GM19239 (cell line): Measurements from ENCODE around the gene YEATS4.

Source experiments
- DNase-seq: peaks from one replicate; pipeline ENCODE4 v3.0.0; 2011; ENCODE audit warnings: low spot score; ENCODE audit not compliant: insufficient read length
- FAIRE-seq: peaks from 2 replicates; lab custom pipeline; 2011; peaks lifted over from hg19 to GRCh38; lab: Jason Lieb, UNC

Gene YEATS4

DNA sequence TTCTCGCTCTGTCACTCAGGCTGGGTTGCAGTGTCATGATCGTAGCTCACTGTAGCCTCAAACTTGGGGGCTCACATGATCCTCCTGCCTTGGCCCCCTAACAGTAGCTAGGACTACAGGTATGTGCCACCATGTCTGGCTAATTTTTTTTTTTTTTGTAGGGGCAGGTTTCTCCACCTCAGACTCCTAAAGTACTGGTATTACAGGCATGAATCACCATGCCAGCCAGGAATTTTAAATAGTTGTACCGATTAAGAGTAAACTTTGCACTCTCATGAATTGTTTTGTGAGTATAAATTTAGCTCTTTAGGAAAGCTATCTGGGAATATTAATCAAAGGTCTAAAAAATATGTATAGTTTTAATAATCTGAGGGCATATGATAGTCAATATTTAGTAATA is 25.5 kb downstream of the YEATS4 start:
- DNase-seq (no peak), FAIRE-seq (no peak)

DNA sequence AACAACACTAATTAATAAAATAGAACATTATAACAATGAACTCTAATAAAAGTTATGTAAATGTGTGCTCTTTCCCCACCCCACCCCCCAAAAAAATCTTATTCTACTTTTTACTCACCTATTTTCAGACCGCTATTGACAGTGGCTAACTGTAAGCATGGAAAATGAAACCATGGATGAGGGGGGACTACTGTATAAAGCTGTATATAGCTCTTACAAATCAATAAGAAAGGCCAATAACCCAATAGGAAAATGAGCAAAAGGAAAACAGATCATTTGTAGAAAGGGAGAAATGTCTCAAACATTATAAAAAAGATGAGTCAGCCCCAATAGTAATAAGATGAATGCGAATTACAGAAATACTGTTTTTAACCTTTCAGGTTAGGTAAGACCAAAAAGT is 27.4 kb downstream of the YEATS4 start:
- no peak for FAIRE-seq

DNA sequence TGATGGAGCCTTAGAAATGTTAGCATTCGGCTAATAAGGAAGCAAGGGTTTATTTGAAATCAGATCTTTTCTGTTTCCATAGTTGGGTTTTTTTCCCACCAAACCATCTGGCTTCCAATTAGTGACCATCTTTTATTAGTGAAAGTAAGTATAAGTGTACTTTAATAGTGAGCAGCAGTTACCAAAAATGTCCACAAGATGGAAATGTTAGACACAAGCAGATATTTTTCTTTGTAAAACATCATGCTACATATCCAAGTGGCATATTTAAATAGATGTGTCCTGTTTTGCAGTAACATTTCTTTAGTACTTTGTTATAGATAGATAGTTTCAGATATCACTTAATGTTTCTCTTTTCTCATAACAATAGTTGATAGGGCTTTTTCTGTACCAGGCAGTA is 28.8 kb downstream of the YEATS4 start:
- FAIRE-seq (peak; percentile 56), DNase-seq (no peak)

More for the DNA sequence above, 27.4 kb downstream of the YEATS4 start:
- no peak for DNase-seq

DNA sequence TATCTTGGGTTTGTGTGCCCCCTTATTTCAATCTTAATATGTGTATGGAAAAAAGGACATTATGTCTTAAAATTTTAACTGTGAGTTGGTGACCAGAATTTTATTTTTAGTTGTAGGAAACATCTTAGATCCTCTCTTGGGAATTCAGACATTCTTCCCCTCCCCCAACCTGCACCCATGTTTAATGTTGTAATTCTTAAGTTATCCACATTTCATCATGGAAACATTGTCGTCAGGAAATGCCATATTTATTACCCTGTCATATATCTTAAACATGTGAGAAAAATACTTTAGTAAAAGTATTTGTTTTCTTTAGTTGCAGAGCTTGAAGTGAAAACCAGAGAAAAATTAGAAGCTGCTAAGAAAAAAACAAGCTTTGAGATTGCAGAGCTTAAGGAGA is 30.3 kb downstream of the YEATS4 start:
- DNase-seq (no peak), FAIRE-seq (no peak)

DNA sequence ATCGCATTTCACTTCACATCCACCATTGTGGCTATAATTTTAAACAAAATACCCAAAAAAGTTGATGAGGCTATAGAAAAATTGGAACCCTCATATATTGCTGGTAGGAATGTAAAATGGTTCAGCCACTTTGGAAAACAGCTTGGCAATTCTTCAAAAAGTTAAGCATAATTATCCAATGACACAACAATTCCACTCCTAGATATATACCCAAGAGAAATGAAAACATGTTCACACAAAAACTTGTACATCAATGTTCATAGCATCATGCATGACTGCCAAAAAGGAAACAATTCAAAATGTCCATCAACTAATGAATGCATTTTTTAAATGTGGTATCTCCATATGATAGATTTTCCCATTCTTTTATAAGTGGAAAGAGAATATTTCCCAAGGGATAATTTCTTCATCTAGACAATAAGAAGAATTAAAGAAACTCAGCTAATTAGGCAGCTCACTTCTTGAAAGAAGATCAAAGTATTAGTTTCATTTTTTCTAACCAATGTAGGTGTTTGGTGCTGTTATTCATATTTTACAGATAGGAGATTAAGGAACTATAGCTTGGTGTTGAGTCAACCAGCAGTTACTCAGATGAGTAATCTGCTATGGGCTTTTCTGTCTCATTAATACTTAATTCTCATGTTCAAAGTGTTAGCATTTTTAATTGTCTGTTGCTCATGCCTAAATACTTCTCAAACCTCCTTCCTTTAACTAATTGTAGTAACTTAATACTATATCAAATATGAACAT is 32.8 kb downstream of the YEATS4 start:
- FAIRE-seq (no peak), DNase-seq (no peak)

DNA sequence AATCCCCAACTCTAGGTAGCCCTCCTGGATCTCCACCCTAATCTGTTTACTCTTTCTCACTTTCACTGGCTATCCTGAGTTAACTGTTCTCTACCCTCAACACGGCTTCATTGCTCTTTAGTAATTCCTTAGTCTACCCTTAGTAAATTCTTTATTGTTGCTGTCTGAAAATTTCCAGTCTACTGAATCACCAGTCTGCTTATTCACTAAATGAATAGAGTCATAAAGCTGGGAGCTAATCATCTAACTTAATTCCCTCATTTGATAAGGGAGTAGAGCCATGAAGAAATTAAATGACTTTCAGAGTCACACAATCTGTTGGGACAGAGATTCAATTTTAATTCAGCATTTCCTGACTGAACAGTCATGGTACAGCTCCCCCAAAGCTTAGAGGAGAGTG is 36.5 kb downstream of the YEATS4 start:
- peak; percentile 37 for FAIRE-seq

DNA sequence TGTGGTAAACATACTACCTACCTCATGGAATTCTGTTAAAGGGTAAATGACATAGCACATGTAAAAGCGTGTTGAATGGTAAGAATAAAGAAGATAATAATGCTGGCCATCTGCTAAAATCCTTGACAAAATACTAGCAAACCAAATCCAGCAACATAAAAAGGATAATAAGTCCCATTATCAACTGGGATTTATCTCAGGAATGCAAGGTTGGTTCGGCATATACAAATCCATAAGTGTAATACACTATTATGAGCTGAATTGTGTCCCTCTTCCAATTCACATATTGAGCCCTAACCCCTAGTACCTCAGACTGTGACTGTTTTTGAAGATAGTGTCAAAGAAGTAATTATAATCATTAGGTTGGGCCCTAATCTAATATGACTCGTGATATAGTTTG is 37.4 kb downstream of the YEATS4 start:
- FAIRE-seq = no peak
- DNase-seq = no peak

More for the DNA sequence above, 36.5 kb downstream of the YEATS4 start:
- DNase-seq = no peak

DNA sequence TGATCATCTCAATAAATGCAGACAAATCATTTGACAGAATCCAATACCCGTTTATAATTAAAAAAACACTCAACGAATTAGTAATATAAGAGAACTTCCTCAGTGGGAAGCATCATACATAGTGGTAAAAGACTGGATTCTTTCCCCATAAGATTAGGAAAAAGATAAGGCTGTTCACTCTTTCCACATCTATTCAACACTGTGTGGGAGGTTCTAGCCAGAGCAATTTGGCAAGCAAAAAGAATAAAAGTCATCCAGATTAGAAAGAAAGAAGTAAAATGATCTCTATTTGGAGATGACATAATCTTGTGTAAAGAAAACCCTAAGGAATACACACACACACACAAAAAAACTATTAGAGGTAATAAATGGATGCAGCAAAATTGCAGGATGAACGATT is 38.4 kb downstream of the YEATS4 start:
- DNase-seq = no peak
- no peak for FAIRE-seq

DNA sequence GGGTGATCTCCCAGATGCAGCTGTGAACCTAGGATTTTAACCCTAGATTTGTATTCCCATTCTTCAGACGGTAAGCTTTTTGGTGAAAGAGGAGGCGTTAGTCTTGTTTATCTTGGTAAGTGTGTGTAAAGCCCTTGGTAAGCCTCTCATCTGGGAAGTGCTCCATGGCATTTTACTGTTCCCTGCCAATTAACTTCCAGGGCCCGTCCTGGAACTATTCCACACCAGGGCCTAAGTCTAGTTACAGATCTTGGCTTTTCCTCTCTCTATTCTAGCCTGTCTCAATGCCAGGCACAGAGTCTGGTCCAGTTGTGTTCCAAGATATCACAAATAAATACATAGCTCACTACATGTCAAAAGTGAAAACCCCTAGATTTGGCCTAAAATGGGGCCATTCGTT is 42.4 kb downstream of the YEATS4 start:
- DNase-seq (no peak), FAIRE-seq (no peak)

DNA sequence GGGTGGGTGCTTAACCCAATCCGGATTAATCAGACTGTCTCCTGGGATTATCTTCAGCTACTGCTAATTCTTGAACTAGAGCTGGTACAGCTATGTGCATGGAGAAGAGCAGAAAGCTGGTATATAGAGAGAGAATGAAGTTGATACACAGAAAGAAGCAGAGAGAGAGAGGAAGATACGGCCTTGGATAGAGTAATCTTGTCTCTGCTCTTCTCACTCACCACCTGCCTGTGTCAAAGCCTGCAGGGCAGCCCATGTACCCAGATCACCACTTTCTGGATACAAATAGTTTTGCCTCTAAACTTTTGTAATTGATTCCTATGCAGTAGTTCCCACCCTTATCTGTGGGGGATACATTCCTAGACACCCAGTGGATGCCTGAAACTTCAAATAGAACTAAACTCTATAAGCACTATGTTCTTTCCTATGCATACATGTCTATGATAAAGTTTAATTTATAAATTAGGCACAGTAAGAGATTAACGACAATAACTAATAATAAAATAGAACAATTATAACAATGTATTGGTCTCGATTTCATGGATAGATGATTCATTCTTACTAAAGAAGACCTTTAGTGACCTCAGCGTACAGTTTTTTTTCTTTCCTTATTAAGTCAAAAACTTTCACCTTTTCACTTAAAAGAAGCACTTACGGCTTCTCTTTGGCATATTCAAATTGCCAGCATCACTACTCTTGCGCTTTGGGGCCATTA is 45.5 kb downstream of the YEATS4 start:
- no peak for DNase-seq
- FAIRE-seq = no peak

DNA sequence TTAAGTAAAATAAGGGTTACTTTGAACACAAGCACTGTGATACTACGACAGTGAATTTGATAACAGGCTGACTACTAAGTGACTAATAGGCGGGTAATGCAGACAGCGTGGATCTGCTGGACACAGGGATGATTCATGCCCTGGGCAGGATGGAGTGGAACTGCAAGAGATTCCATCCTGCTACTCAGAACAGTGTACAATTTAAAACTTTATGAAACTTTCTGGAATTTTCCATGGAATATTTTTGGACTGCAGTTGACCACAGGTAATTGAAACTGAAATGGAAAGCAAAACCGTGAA is 46.0 kb downstream of the YEATS4 start:
- DNase-seq (no peak), FAIRE-seq (no peak)

DNA sequence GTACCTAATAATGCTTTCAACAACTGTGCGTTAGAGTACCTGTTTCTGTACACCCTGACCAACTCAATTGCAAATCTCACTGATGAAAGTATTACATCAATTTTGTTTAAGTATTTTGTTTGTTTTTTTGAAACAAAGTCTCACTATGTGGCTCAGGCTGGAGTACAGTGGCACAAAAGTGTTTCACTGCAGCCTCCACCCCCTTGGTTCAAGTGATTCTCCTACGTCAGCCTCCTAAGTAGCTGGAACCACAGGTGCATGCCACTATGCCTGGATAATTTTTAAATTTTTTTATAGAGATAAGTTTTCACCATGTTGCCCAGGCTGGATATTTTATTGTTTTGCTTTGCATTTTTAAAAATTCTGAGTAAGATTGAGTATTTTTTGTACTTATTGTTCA is 46.7 kb downstream of the YEATS4 start:
- DNase-seq = no peak
- no peak for FAIRE-seq

DNA sequence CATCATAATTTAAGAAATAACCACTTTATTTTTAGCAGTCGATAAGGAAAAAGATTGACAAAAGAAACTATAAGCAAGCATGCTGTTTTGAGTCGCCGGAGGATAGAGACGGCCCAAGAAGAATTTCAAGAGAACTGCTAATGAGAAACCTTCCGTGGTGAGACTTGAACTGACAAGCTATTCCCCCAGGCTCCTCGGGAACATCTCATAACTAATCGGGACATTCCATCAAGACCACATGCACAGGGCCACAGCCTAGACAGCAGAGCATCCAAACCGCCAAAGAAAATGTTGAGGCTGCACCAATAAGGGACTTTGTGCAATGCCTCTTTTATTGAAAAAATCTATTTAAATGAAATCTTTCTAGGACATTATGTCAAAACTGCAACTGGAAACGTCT is 51.0 kb downstream of the YEATS4 start:
- FAIRE-seq (no peak), DNase-seq (no peak)

DNA sequence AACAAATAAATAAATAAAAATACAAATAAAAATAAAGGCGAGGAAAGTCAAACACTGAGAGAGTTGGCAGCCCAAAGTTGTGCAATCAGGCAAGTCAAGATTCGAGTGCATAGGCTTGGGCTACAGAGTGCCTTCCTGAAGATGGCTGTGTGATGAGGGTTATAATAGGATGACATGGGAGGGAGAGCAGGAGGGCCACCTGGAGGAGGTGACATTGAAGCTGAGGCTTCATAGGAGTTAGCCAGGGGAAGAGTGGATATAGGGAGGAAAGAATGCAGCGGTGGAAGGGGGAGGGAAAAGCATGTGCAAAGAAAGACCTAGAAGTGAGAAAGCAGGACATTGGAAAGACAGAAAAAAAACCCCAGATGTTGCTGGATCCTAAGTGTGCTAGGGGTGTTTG is 53.1 kb downstream of the YEATS4 start:
- no peak for FAIRE-seq
- no peak for DNase-seq

DNA sequence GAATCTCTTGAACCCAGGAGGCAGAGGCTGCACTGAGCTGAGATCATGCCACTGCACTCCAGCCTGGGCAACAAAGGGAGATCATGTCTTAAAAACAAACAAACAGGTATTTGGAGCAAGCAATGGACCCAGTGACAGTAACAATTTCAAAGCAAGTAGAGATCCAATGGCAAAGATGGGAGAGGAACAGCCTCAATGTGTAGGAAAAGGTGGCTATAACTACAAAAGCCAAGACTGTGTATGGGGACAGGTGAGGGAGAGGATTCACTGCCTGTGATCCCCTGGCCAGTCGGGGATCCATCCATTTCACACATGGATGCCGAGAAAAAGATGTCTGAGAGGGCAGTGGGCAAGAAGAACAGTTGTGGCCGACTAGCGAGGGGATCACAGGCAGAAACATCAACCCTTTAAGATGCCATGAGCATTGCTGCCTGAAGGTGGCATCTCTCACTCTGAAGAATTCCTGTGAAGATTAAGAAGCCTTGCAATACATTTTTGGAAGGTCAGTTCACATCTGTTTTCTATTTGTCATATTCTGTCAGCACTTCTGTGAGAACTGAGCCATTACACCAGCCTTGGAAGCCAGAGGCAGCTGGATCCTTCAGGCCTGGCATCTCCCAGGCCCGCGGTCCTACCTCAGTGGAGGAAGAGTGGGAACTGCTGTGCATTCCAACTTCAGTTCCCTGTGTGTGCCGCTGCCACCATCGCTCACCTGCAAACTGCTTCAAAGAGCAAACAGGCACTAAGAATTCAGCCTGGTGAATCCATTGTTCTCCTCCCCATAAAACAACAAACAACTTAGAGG is 56.1 kb downstream of the YEATS4 start:
- no peak for FAIRE-seq
- DNase-seq = no peak

DNA sequence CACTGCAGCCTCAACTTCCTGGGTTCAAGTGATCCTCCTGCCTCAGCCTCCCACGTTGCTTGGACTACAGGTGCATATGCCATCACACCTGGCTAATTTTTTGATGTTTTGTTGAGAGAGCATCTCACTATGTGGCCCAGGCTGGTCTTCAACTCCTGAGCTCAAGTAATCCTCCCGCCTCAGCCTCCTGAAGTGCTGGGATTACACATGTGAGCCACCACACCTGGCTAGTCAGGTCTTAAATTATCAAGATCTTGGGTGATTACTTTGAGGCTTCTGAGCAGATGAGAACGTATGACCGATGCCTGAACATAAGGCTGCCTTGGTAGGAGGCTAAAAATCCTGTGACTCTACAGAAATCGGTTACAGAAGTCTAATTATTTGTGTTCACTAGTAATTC is 57.7 kb downstream of the YEATS4 start:
- DNase-seq (no peak), FAIRE-seq (no peak)

DNA sequence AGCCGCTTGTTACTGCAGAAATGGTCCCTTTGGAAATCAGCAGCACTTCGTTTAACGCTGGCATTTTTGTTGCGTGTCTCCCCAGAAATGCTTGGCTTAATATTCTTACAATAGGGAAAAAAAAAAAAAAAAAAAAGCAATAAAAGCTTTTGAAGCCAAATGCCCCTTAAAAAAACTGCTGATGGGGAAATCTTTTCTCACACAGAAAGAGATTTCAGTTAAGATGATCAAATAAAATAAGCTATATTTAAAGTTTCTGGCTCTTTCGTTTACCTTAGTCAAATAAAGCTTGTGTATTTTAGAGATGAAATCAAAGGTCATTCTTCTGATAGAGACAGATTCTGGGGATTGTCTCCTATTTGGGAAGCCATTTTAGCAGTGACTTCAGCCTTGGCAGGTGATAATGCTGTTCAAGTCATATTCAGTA is 58.2 kb downstream of the YEATS4 start:
- DNase-seq (no peak), FAIRE-seq (no peak)

DNA sequence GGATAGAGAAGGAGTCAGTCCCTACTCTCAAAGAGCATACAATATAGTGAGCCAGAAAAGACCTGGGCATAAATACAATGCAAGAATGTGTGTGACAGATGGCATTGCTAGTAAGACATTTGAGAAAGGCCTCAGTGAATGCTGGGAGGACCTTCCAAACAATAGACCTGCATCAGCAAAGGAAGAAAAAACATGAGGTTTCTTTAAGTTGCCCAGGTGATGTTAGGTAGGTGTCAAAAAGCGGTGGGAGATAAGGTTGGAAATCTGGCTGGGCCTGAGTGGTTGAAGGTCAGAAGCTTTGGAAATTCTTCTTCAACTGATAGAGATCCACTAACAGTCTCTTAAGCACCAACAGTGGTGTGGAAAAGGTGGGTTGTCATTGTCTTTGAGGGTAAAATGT is 60.2 kb downstream of the YEATS4 start:
- DNase-seq (no peak), FAIRE-seq (no peak)

DNA sequence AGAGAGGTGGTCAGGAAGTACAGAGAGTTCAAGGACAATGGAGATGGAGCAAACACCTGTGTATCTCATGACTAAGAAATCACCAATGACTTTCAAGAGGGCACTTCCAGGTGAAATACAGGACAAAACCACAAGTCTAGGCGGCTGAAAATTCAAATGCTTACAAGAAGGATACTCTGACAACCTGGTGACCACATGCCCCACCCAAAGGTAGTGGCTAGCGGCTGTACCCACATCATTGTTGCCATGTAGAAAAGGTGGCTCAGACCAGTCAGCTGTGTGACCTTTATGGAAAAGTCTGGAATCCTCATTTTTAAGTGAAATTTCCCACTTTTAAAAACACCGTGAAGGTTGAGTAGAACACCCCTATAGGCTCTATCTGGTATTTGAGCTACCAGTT is 62.0 kb downstream of the YEATS4 start:
- DNase-seq = no peak
- no peak for FAIRE-seq

DNA sequence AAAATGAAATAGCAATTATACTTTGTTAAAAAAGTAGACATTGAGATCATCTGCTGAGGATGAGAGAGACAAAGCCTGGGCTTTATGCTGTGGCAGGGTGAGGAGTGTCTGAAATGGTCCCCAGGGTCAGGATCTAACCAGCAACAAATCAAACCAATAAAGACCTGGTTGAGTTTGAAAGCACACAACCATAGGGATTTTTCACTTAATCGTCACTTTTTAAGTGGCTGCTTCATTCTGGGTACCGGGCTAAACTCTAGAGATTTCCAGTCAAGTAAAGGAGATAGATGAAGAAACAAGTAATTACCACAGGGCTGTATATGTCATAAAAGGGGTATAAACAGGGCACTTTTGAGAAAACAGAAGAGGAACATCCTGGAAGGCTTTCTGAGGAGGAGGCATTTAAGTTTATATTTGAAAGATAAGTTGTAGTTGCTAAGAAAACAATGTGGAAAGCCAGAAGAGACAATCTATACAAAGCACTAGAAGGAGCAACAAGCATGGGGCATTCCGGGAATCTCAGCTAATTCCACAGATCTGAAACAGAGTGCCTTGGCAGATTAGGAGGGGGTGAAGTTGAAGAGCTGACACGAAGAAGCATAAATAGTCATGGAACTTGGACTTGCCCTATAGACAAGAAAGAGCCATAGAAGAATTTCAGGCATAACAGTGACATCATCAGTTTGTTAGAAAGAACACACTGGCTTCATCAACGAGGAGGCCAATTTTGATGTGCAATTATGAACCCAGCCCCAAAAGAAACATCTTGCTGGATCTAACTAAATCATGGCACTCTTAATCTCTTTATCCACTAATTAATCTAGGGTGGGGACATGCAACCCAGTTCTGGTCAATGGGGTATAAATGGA is 63.7 kb downstream of the YEATS4 start:
- FAIRE-seq (no peak), DNase-seq (no peak)
